ENCODE results near the gene TIMD4. TPM values are rescaled to one million over a fixed set of nuclear protein-coding genes. Genes with fewer than 3 reads are reported as not detected.

The TIMD4 gene
- total RNA-seq, 2 donors from 2014 or later, result 1.2 to 7.5 TPM

DNA sequence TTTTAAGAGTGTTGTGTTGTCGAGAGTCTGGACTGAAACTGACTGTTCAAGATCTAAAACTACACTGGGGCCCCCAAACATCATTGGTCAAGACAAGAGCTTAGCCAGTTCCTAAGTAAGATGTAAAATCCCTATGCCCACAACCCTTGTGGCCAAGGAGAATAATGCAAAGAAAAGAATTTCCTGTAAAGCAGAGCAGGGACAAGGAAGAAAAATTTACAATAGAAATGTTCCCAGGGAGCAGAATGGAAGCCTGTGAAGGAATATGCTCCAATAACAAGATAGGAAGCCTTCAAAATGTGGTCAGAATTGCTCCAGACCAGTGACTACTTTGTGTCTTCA is 92.6 kb downstream of the TIMD4 start:
- no peak overlapping the region for H3K4me3 ChIP-seq
- no peaks in the 10 kb centered on the region for H3K27me3 ChIP-seq (replicated peaks; ENCODE audit: insufficient read depth)
- 77% methylated on average over 1 of the region's 1 CpG for WGBS
- TF ChIP-seq POLR2AphosphoS5 (IDR thresholded peaks at IDR 0.05) (no peak), POLR2A (IDR thresholded peaks at IDR 0.05) (no peak), CTCF (IDR thresholded peaks at IDR 0.05) (no peak)
- H3K9me3 ChIP-seq, result no peaks in the 10 kb centered on the region
- H3K4me1 ChIP-seq (replicated peaks), result no peaks in the 10 kb centered on the region
- no peaks in the 10 kb centered on the region for H3K36me3 ChIP-seq
- no peak overlapping the region for H3K27ac ChIP-seq
- intact Hi-C loops (cut with DNase I), result no loop called here
- no peak for DNase-seq (ENCODE audit: low spot score)

Other genes with a start within 250 kb of the TIMD4 start
- 1 to 10 TPM in 1 of 2 donors, not detected in 1; 1.4 TPM for gene PPP1R2B, start 112.9 kb downstream of the TIMD4 start, total RNA-seq
- gene HAVCR1, start 95.9 kb upstream of the TIMD4 start, total RNA-seq, result 1 to 10 TPM in 1 of 2 donors, not detected in 1; 1.6 TPM
- 1 to 10 TPM; 1.8 to 2.8 TPM for gene HAVCR2, start 145.8 kb upstream of the TIMD4 start, total RNA-seq
- 10 to 100 TPM; 10.7 to 11.1 TPM for gene MED7, start 179.6 kb upstream of the TIMD4 start, total RNA-seq
- gene GARIN3, start 203.0 kb upstream of the TIMD4 start, total RNA-seq, result under 1 TPM in 1 of 2 donors, not detected in 1; 0.97 TPM
- 1 to 10 TPM; 2.2 to 5.6 TPM for gene ITK, start 217.6 kb upstream of the TIMD4 start, total RNA-seq

Measured in prostate gland (tissue), 2 donors.